Gastrocnemius medialis (tissue), 4 donors: Measurements from ENCODE around the gene TAF1A.
"Not testable (repeated sequence)": the region's sequence is repeated elsewhere in the genome, so short reads cannot be mapped to it uniquely, and the experiment has no call there.

Experiments
- POLR2A ChIP-seq, 2 donors: fragments of 450-650 bp; IDR thresholded peaks; one replicate each; pipeline ENCODE4 v1.6.1; 2017; ENCODE audit warnings: antibody characterized with exemption in 2 of 2, mild to moderate bottlenecking in 2 of 2, moderate library complexity in 2 of 2
- TF ChIP-seq, protein P1 (sequence below), 5 experiments: fragments of 450-650 bp in 3 of 5; fragments of 200-600 bp in 2 of 5; sonication (generic) in 2 of 5; IDR thresholded peaks in 4 of 5; conservative IDR thresholded peaks in 1 of 5; 1 replicate in 4 of 5; 2 replicates in 1 of 5; pipeline ENCODE4 v1.5.1; 2016 to 2019; ENCODE audit warnings: antibody characterized with exemption in 5 of 5, mild to moderate bottlenecking in 3 of 5, moderate library complexity in 3 of 5

DNA sequence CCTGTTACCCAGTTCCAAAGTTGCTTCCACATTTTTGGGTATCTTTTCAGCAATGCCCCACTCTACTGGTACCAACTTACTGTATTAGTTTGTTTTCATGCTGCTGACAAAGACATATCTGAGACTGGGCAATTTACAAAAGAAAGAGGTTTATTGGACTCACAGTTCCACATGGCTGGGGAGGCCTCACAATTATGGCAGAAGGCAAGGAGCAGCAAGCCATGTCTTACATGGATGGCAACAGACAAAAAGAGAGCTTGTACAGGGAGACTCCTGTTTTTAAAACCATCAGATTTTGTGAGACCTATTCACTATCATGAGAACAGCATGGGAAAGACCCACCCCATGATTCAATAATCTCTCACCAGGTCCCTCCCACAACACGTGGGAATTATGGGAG, 19.4 kb upstream of the TAF1A start:
- TF ChIP-seq, protein P1, sequence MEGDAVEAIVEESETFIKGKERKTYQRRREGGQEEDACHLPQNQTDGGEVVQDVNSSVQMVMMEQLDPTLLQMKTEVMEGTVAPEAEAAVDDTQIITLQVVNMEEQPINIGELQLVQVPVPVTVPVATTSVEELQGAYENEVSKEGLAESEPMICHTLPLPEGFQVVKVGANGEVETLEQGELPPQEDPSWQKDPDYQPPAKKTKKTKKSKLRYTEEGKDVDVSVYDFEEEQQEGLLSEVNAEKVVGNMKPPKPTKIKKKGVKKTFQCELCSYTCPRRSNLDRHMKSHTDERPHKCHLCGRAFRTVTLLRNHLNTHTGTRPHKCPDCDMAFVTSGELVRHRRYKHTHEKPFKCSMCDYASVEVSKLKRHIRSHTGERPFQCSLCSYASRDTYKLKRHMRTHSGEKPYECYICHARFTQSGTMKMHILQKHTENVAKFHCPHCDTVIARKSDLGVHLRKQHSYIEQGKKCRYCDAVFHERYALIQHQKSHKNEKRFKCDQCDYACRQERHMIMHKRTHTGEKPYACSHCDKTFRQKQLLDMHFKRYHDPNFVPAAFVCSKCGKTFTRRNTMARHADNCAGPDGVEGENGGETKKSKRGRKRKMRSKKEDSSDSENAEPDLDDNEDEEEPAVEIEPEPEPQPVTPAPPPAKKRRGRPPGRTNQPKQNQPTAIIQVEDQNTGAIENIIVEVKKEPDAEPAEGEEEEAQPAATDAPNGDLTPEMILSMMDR (IDR thresholded peaks at IDR 0.05 in 4 of 5, conservative IDR thresholded peaks at IDR 0.05 in 1 of 5), result not testable (repeated sequence)
- not testable (repeated sequence) for TF ChIP-seq POLR2A (IDR thresholded peaks at IDR 0.05)
